HFFc6 (cell line): ENCODE results near the gene ACAA2. TPM values are rescaled to one million over a fixed set of nuclear protein-coding genes. Genes with fewer than 3 reads are reported as not detected.
A peak's percentile ranks its signal among the peaks of the same experiment; 100 is the strongest.

ENCODE experiments used
- DNase-seq: peaks from one replicate; pipeline ENCODE4 v3.0.0-alpha.2; 2018
- H3K27ac Mint-ChIP-seq: 2 replicates; pipeline ENCODE4 v1.8.0; 2020; ENCODE audit warnings: mild to moderate bottlenecking, mixed read lengths
- H3K27me3 Mint-ChIP-seq: 2 replicates; pipeline ENCODE4 v1.8.0; 2021; ENCODE audit warnings: mild to moderate bottlenecking, moderate library complexity, mixed read lengths; ENCODE audit not compliant: insufficient read depth
- H3K36me3 Mint-ChIP-seq: 2 replicates; pipeline ENCODE4 v1.8.0; 2021; ENCODE audit warnings: low read depth, mixed read lengths
- H3K4me1 Mint-ChIP-seq: 2 replicates; pipeline ENCODE4 v1.8.0; 2020; ENCODE audit warnings: low read depth, mixed read lengths
- H3K4me3 Mint-ChIP-seq: 2 replicates; pipeline ENCODE4 v1.8.0; 2020; ENCODE audit warnings: mild to moderate bottlenecking, moderate library complexity, mixed read lengths
- H3K9me3 Mint-ChIP-seq: 2 replicates; pipeline ENCODE4 v1.8.0; 2020; ENCODE audit warnings: mild to moderate bottlenecking, mixed read lengths
- total RNA-seq, 6 experiments: library from RNA; stranded (reverse); fragmentation: NEBNext Ultra II Directional; extraction: Animal tissue kit (Norgen Biotek cat#: 25700); gene quantifications; 2 replicates in 1 of 6; 3 replicates in 5 of 6; pipeline ENCODE4 v1.2.3, GENCODE V29; 2021
- TF ChIP-seq, protein P1 (sequence below): fragments of 200-600 bp; sonication (generic); IDR thresholded peaks from 2 replicates; pipeline ENCODE4 v1.5.0; 2021; ENCODE audit warnings: antibody characterized with exemption, mild to moderate bottlenecking

Gene ACAA2
- total RNA-seq, 6 experiments from 2014 or later = 6.3 to 23.3 (median 7.1) TPM

DNA sequence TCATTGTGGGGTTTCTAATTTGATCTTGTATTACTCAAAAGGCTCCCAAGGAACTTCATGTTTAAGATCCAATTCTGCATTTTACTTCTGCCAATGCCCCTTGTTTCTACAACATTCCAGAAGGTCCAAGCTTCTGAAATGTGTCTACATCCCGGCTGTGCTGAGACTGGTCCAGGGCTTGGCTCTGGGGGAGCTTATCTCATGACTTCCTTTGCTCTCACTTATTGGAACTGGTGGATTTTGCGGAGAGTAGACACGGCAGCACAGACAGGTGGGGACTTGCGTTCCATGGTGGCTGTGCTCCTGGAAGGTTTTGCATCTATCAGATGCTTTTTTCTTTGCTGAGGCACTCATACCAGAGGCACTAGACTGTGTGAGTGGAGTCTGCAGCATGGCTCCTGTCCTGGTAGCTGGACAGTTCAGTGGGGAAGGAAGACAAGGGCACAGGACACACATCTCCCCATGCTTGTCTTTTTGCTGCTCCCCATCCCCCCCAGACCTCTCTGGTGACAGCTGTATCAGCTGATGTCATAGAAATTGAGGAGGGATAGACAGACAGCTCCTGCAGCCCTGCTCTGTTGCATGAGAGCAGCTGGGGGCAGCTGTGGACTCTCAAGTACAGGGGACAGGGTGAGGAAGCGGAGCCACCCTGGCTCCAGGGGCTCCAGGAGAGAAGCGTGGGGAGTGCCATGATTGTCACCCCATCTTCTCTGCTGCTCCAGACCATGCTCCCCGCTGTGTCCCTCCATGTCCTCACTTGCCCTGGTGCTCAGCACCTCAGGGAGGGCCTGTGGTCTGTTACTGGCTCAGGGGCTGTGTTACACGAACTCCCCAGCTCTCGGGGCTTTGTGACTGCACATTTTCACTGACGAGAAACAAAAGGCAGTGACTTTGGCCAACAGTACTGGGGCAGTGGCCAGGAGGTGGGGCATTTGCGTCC, 46.0 kb downstream of the ACAA2 start:
- Mint-ChIP-seq H3K27ac (no peak overlapping the region), H3K4me1 (no peaks in the 10 kb centered on the region), H3K4me3 (no peak overlapping the region), H3K36me3 (no peaks in the 10 kb centered on the region), H3K27me3 (peaks cover 13% of the 10 kb centered on the region), H3K9me3 (no peaks in the 10 kb centered on the region)
- TF ChIP-seq, protein P1, sequence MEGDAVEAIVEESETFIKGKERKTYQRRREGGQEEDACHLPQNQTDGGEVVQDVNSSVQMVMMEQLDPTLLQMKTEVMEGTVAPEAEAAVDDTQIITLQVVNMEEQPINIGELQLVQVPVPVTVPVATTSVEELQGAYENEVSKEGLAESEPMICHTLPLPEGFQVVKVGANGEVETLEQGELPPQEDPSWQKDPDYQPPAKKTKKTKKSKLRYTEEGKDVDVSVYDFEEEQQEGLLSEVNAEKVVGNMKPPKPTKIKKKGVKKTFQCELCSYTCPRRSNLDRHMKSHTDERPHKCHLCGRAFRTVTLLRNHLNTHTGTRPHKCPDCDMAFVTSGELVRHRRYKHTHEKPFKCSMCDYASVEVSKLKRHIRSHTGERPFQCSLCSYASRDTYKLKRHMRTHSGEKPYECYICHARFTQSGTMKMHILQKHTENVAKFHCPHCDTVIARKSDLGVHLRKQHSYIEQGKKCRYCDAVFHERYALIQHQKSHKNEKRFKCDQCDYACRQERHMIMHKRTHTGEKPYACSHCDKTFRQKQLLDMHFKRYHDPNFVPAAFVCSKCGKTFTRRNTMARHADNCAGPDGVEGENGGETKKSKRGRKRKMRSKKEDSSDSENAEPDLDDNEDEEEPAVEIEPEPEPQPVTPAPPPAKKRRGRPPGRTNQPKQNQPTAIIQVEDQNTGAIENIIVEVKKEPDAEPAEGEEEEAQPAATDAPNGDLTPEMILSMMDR = no peak
- no peak for DNase-seq

DNA sequence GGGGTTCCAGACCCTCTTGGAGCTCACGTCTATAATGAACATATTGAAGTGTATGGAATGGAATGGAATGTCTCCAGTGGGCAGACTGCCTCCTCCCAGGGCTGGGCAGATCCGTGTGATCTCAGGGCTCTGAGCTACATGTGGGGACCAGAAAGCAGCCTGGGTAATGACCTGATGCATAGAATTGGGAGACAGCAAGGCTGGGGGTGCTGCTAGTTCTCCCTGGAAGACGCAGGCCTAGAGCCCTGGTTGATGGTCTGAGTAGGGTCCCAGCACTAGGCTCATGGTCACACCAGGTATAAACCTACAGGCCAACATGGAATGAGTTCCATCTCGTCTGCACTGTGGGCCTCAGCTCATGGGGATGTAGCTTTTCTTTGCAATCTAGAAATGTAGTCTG, 46.7 kb downstream of the ACAA2 start:
- H3K9me3 Mint-ChIP-seq = no peaks in the 10 kb centered on the region

DNA sequence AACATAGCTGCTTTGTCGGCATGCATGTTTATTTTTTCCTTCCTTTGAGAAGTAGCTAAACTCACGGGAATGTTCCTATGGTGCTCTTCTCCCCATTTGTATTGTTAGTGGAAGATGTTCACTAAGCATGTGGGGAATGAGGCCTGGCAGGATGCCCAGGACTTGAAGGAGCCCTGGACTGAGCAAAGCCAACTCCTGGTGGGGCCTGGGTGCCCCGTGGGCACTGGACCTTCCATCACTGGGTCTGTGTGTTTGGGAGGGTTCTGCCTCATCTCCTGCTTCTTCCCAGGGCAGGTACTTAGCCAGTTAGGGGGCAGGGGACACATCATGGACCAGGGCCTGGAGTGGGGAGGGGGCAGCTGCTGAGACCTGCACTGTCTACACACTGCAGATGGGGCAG, 49.3 kb downstream of the ACAA2 start:
- Mint-ChIP-seq H3K4me3 (no peak overlapping the region), H3K27me3 (peaks cover 16% of the 10 kb centered on the region)
- TF ChIP-seq, protein P1 = no peak

More for the DNA sequence above, 46.7 kb downstream of the ACAA2 start:
- no peaks in the 10 kb centered on the region for H3K36me3 Mint-ChIP-seq
- DNase-seq = no peak
- peaks cover 16% of the 10 kb centered on the region for H3K27me3 Mint-ChIP-seq
- H3K4me1 Mint-ChIP-seq = no peaks in the 10 kb centered on the region
- H3K4me3 Mint-ChIP-seq = no peak overlapping the region
- no peak overlapping the region for H3K27ac Mint-ChIP-seq
- TF ChIP-seq, protein P1 = no peak

DNA sequence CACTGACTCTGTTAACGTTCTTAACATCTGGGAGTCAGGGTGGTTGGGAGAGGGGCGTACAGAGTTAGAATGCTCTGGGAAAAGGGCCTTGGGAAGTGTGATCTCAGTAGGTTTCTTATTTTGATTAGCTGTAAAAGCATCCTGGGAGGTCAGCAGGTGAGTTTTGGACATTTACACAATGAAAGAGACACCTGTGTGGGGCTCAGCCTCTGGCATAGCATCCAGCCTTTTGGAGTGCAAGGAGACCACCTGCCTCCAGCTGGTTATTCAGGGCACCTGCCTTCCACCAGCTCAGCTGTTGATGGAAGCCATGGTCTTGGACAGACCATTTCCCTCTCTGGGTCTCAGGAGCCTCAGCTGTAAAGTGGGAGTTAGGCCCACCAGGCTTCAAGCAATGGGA, 49.7 kb downstream of the ACAA2 start:
- Mint-ChIP-seq H3K27ac (no peak overlapping the region), H3K4me1 (no peaks in the 10 kb centered on the region), H3K36me3 (no peaks in the 10 kb centered on the region), H3K4me3 (no peak overlapping the region), H3K27me3 (peaks cover 16% of the 10 kb centered on the region), H3K9me3 (no peaks in the 10 kb centered on the region)
- DNase-seq = no peak
- TF ChIP-seq, protein P1 = no peak

More for the DNA sequence above, 49.3 kb downstream of the ACAA2 start:
- no peaks in the 10 kb centered on the region for H3K36me3 Mint-ChIP-seq
- DNase-seq = peak; percentile 43
- H3K4me1 Mint-ChIP-seq = no peaks in the 10 kb centered on the region
- no peak overlapping the region for H3K27ac Mint-ChIP-seq
- H3K9me3 Mint-ChIP-seq = no peaks in the 10 kb centered on the region

DNA sequence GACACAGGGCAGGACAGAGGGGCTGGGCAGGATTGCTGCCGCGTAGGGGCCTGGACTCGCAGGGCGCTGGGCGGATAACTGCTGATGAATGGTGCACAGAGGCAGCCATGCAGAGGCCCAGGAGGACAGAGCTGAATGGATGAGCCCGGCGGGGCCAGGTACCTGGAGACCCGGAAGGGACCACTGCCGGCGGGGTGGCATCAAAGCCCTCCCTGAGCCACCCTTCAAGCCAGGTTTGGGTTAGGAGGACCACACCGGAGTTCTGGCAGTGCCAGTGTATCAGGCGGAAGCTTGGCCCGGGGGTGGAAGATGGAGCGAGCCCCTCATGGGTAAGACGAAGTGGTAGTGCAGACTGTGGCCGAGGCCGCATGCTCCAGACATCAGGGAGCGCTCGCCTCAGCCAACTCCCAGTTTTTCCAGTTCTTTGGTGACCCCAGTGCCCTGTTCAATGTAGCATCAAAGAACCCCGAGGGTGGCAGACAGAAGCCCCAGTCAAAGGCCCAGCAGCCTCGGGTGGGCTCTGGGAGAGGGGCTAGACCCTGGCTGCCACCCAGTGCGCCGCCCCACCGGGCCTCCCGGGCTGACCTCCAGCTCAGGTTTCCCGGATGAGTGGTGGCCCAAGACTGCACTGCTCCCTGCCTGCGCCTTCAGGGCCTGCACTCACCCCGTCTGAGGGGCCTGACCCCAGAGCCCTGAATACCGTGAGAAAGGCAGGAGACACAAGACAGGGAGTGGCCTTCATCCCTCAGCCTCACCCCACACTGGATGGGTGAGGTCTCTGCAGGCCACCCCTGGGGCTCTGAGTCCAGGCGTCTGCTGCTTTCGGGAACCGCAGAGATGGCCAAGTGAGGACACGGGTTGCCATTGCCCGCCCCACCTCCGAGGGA, 50.9 kb downstream of the ACAA2 start:
- no peak for DNase-seq
- H3K27me3 Mint-ChIP-seq = peaks cover 16% of the 10 kb centered on the region
- no peaks in the 10 kb centered on the region for H3K4me1 Mint-ChIP-seq
- H3K36me3 Mint-ChIP-seq = no peaks in the 10 kb centered on the region
- TF ChIP-seq, protein P1 = no peak
- no peak overlapping the region for H3K4me3 Mint-ChIP-seq
- H3K27ac Mint-ChIP-seq = no peak overlapping the region
- H3K9me3 Mint-ChIP-seq = no peaks in the 10 kb centered on the region
